Measurements from ENCODE around the gene OR52A1. TPM values are rescaled to one million over a fixed set of nuclear protein-coding genes. Genes with fewer than 3 reads are reported as not detected.

Gene OR52A1
- total RNA-seq, 4 donors from 2014 or later, result not detected

DNA sequence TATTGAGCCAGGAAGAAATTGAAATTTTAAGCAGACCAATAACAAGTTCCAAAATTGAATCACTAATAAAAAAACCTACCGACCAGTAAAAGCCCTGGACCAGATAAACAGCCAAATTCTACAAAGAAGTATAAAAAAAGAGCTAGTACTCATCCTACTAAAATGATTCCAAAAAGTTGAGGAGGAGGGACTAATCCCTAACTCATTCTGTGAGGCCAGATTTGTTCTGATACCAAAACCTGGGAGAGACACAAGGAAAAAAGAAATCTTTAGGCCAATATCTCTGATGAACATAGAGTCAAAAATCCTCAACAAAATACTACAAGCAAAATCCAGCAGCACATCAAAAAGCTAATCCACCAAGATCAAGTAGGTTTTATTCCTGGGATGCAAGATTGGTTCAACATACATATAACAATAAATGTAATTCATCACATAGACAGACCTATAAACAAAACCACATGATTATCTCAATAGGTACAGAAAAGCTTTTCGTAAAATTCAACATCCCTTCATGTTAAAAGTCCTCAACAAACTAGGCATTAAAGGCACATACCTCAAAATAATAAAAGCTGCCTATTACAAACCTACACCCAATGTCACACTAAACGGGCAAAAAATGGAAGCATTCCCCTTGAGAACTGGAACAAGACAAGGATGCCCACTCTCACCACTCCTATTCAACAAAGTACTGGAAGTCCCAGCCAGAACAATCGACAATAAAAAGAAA lies 29.5 kb downstream of the OR52A1 start:
- Histone ChIP-seq H3K27ac (no peak overlapping the region), H3K4me3 (no peak overlapping the region), H3K36me3 (no peaks in the 10 kb centered on the region), H3K27me3 (no peaks in the 10 kb centered on the region), H3K9me3 (no peaks in the 10 kb centered on the region), H3K4me1 (no peaks in the 10 kb centered on the region)
- no peak for TF ChIP-seq POLR2A (IDR thresholded peaks at IDR 0.05)
- TF ChIP-seq, protein P1, sequence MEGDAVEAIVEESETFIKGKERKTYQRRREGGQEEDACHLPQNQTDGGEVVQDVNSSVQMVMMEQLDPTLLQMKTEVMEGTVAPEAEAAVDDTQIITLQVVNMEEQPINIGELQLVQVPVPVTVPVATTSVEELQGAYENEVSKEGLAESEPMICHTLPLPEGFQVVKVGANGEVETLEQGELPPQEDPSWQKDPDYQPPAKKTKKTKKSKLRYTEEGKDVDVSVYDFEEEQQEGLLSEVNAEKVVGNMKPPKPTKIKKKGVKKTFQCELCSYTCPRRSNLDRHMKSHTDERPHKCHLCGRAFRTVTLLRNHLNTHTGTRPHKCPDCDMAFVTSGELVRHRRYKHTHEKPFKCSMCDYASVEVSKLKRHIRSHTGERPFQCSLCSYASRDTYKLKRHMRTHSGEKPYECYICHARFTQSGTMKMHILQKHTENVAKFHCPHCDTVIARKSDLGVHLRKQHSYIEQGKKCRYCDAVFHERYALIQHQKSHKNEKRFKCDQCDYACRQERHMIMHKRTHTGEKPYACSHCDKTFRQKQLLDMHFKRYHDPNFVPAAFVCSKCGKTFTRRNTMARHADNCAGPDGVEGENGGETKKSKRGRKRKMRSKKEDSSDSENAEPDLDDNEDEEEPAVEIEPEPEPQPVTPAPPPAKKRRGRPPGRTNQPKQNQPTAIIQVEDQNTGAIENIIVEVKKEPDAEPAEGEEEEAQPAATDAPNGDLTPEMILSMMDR (IDR thresholded peaks at IDR 0.05), result no peak
- DNase-seq, result no peak

DNA sequence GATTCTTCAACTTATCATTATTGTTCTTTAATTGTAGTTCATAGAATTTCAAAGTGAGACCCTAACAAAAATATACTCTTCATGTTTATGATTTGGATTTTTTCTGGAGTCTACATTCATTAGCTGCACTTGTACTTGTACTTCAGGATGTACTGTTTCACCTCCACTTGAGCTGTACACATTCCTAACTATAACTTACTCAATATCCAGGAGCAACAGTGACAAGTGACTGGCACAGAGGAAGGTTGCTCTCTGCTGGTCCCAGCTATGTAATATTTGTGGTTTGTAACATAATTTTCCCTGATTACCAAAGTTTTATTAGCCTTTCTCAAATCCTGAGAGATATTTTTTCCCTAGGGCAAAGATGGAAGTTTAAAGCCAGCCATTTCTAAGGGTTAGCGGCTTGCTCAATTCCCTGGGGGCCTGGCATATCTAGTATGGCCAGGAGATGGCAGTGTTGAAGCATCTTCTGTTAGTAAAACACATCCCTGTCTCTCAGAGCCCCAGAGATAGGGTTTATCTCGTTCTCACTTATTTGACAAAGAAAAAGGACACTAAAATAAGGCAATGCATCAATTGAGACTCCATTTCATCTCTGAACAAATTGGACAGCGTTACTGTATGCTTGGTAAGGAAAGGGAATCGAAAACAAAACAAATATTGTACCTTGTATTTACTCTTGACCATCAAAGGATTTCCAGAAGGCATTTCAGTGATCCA lies 30.6 kb downstream of the OR52A1 start:
- peak in 2 of 3 donors; percentile 24 to 71 for DNase-seq
- H3K27ac ChIP-seq, result no peak overlapping the region
- no peaks in the 10 kb centered on the region for H3K27me3 ChIP-seq
- TF ChIP-seq, protein P1 (IDR thresholded peaks at IDR 0.05), result peak in 5 of 6 experiments; percentile 33 to 72 (median 62)
- TF ChIP-seq POLR2A (IDR thresholded peaks at IDR 0.05), result no peak
- H3K36me3 ChIP-seq, result no peaks in the 10 kb centered on the region
- no peak overlapping the region for H3K4me3 ChIP-seq
- H3K4me1 ChIP-seq, result no peaks in the 10 kb centered on the region
- H3K9me3 ChIP-seq, result no peaks in the 10 kb centered on the region

DNA sequence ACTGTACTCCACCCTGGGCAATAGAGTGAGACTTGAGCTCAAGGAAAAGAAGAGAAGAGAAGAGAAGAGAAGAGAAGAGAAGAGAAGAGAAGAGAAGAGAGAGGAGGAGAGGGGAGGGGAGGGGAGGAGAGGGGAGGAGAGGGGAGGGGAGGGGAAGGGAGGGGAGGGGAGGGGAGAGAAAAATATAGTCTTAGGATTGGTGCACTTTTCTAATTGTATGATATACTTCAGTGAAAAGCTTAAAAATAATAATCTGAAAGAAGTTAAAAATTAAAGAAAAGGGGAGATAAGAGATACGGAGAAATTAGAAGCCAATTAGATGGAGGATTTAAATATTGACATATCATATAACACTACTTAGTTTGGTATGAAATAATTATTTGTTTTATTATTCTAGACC lies 35.7 kb downstream of the OR52A1 start:
- H3K4me3 ChIP-seq, result no peak overlapping the region
- no peaks in the 10 kb centered on the region for H3K9me3 ChIP-seq
- TF ChIP-seq, protein P1 (IDR thresholded peaks at IDR 0.05), result no peak
- no peak for TF ChIP-seq POLR2A (IDR thresholded peaks at IDR 0.05)
- DNase-seq, result no peak
- H3K36me3 ChIP-seq, result no peaks in the 10 kb centered on the region
- no peaks in the 10 kb centered on the region for H3K27me3 ChIP-seq
- no peaks in the 10 kb centered on the region for H3K4me1 ChIP-seq
- no peak overlapping the region for H3K27ac ChIP-seq

GRCh38 chr11:5117588-5117987 lies 37.0 kb downstream of the OR52A1 start:
- no peak for DNase-seq
- Histone ChIP-seq H3K36me3 (no peaks in the 10 kb centered on the region), H3K9me3 (no peaks in the 10 kb centered on the region), H3K4me3 (no peak overlapping the region), H3K27ac (no peak overlapping the region), H3K4me1 (no peaks in the 10 kb centered on the region), H3K27me3 (no peaks in the 10 kb centered on the region)
- TF ChIP-seq, protein P1 (IDR thresholded peaks at IDR 0.05), result no peak
- TF ChIP-seq POLR2A (IDR thresholded peaks at IDR 0.05), result no peak

DNA sequence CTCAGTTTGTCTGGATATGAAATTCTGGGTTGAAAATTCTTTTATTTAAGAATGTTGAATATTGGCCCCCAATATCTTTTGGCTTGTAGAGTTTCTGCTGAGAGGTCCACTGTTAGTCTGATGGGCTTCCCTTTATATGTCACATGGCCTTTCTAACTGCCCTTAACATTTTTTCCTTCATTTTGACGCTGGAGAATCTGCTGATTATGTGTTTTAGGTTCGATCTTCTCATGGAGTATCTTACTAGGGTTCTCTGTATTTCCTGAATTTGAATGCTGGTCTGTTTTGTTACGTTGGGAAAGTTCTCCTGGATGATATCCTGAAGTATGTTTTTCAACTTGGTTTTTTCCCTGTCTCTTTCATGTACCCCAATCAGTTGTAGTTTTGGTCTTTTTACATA lies 39.2 kb downstream of the OR52A1 start:
- TF ChIP-seq, protein P1 (IDR thresholded peaks at IDR 0.05), result no peak
- TF ChIP-seq POLR2A (IDR thresholded peaks at IDR 0.05), result no peak
- H3K27me3 ChIP-seq, result no peaks in the 10 kb centered on the region
- no peak overlapping the region for H3K4me3 ChIP-seq
- no peak overlapping the region for H3K27ac ChIP-seq
- no peaks in the 10 kb centered on the region for H3K9me3 ChIP-seq
- H3K4me1 ChIP-seq, result no peaks in the 10 kb centered on the region
- H3K36me3 ChIP-seq, result no peaks in the 10 kb centered on the region
- DNase-seq, result no peak

Data from Peyer's patch (tissue), 4 donors.